IMR-90 (cell line): Measurements from ENCODE around the gene ACSS1. TPM values are rescaled to one million over a fixed set of nuclear protein-coding genes. Genes with fewer than 3 reads are reported as not detected.

ENCODE experiments used
- ATAC-seq: fragments of 200-7000 bp; cut with Tn5 transposase; 2 replicates; pipeline ENCODE4 v1.9.1; 2020; ENCODE audit warnings: low read depth, mild to moderate bottlenecking, moderate library complexity
- BruUV-seq: library from RNA; stranded (reverse); fragments of 400-500 nt; replicated peaks from 2 replicates; lab custom pipeline; 2021; lab: Mats Ljungman, UMichigan
- CTCF ChIA-PET: fragments of 300-600 bp; formaldehyde crosslinking; extraction: SDS; loops from one replicate; lab custom pipeline; 2021; ENCODE audit warnings: antibody characterized with exemption; lab: Yijun Ruan, JAX
- POLR2A ChIA-PET: fragments of 300-600 bp; sonication (Branson Sonifier 250); formaldehyde crosslinking; loops from one replicate; lab custom pipeline; 2022; ENCODE audit warnings: antibody characterized with exemption; ENCODE audit not compliant: unreplicated experiment; lab: Charles Lee
- DNase-seq: peaks from one replicate; pipeline ENCODE4 v3.0.0; 2013
- H2AFZ ChIP-seq: replicated peaks from 2 replicates; pipeline ENCODE3; 2013; ENCODE audit warnings: low read length, mild to moderate bottlenecking; ENCODE audit not compliant: poor library complexity
- H2AK5ac ChIP-seq: 2 replicates; pipeline ENCODE4 v1.6.1; 2013; ENCODE audit warnings: low read depth, low read length, inconsistent platforms
- H2AK9ac ChIP-seq: replicated peaks from 2 replicates; pipeline ENCODE3; 2013; ENCODE audit warnings: mild to moderate bottlenecking, low read depth, low read length, moderate library complexity; ENCODE audit not compliant: poor library complexity
- H2BK120ac ChIP-seq: 2 replicates; pipeline ENCODE4 v1.6.1; 2013; ENCODE audit warnings: low read depth, low read length, inconsistent platforms
- H2BK15ac ChIP-seq: 3 replicates; pipeline ENCODE4 v1.6.1; 2013; ENCODE audit warnings: low read depth, low read length, inconsistent platforms
- H2BK20ac ChIP-seq: 2 replicates; pipeline ENCODE4 v1.6.1; 2013; ENCODE audit warnings: low read depth, mild to moderate bottlenecking, inconsistent platforms, low read length, moderate library complexity
- H2BK5ac ChIP-seq: 2 replicates; pipeline ENCODE4 v1.6.1; 2013; ENCODE audit warnings: mild to moderate bottlenecking, low read depth, low read length, inconsistent platforms; ENCODE audit not compliant: poor library complexity, severe bottlenecking
- H3K14ac ChIP-seq: replicated peaks from 2 replicates; pipeline ENCODE4 v1.6.1; 2013; ENCODE audit warnings: low read depth, low read length, inconsistent platforms
- H3K18ac ChIP-seq: 2 replicates; pipeline ENCODE4 v1.6.1; 2013; ENCODE audit warnings: low read depth, low read length, control low read depth
- H3K23ac ChIP-seq: 2 replicates; pipeline ENCODE4 v1.6.1; 2013; ENCODE audit warnings: low read depth, low read length, inconsistent platforms
- H3K27ac ChIP-seq: 2 replicates; pipeline ENCODE4 v1.5.1; 2013; ENCODE audit warnings: mild to moderate bottlenecking, control low read depth, low read length; ENCODE audit not compliant: insufficient read depth
- H3K27me3 ChIP-seq: 2 replicates; pipeline ENCODE4 v1.6.1; 2013; ENCODE audit warnings: low read length; ENCODE audit not compliant: control insufficient read depth, insufficient read depth
- H3K36me3 ChIP-seq: 2 replicates; pipeline ENCODE4 v1.6.1; 2013; ENCODE audit warnings: low read length, mixed read lengths; ENCODE audit not compliant: control insufficient read depth, insufficient read depth
- H3K4ac ChIP-seq: 2 replicates; pipeline ENCODE4 v1.6.1; 2013; ENCODE audit warnings: low read depth, low read length, inconsistent platforms
- H3K4me1 ChIP-seq: 2 replicates; pipeline ENCODE4 v1.6.1; 2013; ENCODE audit warnings: low read length, mixed read lengths; ENCODE audit not compliant: control insufficient read depth, insufficient read depth
- H3K4me2 ChIP-seq: 2 replicates; pipeline ENCODE4 v1.6.1; 2013; ENCODE audit warnings: low read depth, mild to moderate bottlenecking, control low read depth, low read length, moderate library complexity
- H3K4me3 ChIP-seq: 2 replicates; pipeline ENCODE4 v1.5.1; 2013; ENCODE audit warnings: low read depth, mild to moderate bottlenecking, control low read depth, low read length, moderate library complexity; ENCODE audit not compliant: insufficient read depth
- H3K56ac ChIP-seq: 2 replicates; pipeline ENCODE4 v1.6.1; 2013; ENCODE audit warnings: low read length, inconsistent platforms; ENCODE audit not compliant: insufficient read depth; ENCODE audit errors: extremely low read depth
- H3K79me1 ChIP-seq, 2 experiments: 2 replicates each; pipeline ENCODE4 v1.6.1; 2013; ENCODE audit warnings: low read length in 2 of 2, inconsistent platforms in 1 of 2, low read depth in 1 of 2
- H3K9ac ChIP-seq: 2 replicates; pipeline ENCODE4 v1.6.1; 2013; ENCODE audit warnings: low read depth, low read length, control low read depth
- H3K9me1 ChIP-seq: 2 replicates; pipeline ENCODE4 v1.6.1; 2013; ENCODE audit warnings: low read length, inconsistent platforms; ENCODE audit not compliant: insufficient read depth
- H3K9me3 ChIP-seq: 2 replicates; pipeline ENCODE4 v1.6.1; 2013; ENCODE audit warnings: low read length; ENCODE audit not compliant: control insufficient read depth, insufficient read depth
- H4K20me1 ChIP-seq: 2 replicates; pipeline ENCODE4 v1.6.1; 2013; ENCODE audit warnings: low read length, inconsistent platforms; ENCODE audit not compliant: insufficient read depth
- H4K5ac ChIP-seq: 2 replicates; pipeline ENCODE4 v1.6.1; 2013; ENCODE audit warnings: mild to moderate bottlenecking, low read depth, low read length, control low read depth
- H4K8ac ChIP-seq, 2 experiments: 2 replicates each; pipeline ENCODE4 v1.6.1; 2013; ENCODE audit warnings: low read depth in 2 of 2, low read length in 2 of 2, control low read depth in 1 of 2, inconsistent platforms in 1 of 2
- H4K91ac ChIP-seq: 2 replicates; pipeline ENCODE4 v1.6.1; 2013; ENCODE audit warnings: low read depth, low read length, inconsistent platforms; ENCODE audit not compliant: insufficient read depth
- BHLHE40 ChIP-seq: fragments of 150-350 bp; IDR thresholded peaks from 2 replicates; pipeline ENCODE4 v1.6.1; 2016; ENCODE audit warnings: mild to moderate bottlenecking, low read depth, low read length
- CEBPB ChIP-seq: IDR thresholded peaks from 2 replicates; pipeline ENCODE4 v1.6.1; 2012; ENCODE audit warnings: low read depth, low read length, improper control_type of control experiment
- CHD1 ChIP-seq: IDR thresholded peaks from 2 replicates; pipeline ENCODE4 v1.6.1; 2012; ENCODE audit warnings: low read depth, low read length, improper control_type of control experiment
- FOS ChIP-seq: fragments of 150-350 bp; IDR thresholded peaks from 2 replicates; pipeline ENCODE4 v1.6.1; 2016; ENCODE audit warnings: low read depth, low read length
- MAFK ChIP-seq: IDR thresholded peaks from 2 replicates; pipeline ENCODE4 v1.6.1; 2012; ENCODE audit warnings: low read depth, low read length, improper control_type of control experiment
- MXI1 ChIP-seq: IDR thresholded peaks from 2 replicates; pipeline ENCODE4 v1.6.1; 2012; ENCODE audit warnings: low read depth, mild to moderate bottlenecking, low read length, moderate library complexity, borderline replicate concordance
- POLR2A ChIP-seq: IDR thresholded peaks from 2 replicates; pipeline ENCODE4 v1.6.1; 2012; ENCODE audit warnings: mild to moderate bottlenecking, low read depth, low read length
- RAD21 ChIP-seq: IDR thresholded peaks from 2 replicates; pipeline ENCODE4 v1.6.1; 2012; ENCODE audit warnings: low read length, improper control_type of control experiment
- RCOR1 ChIP-seq: IDR thresholded peaks from 2 replicates; pipeline ENCODE4 v1.6.1; 2012; ENCODE audit warnings: mild to moderate bottlenecking, low read length, improper control_type of control experiment; ENCODE audit not compliant: insufficient replicate concordance
- SMC3 ChIP-seq: fragments of 150-350 bp; IDR thresholded peaks from 2 replicates; pipeline ENCODE4 v1.6.1; 2016; ENCODE audit warnings: low read depth, mild to moderate bottlenecking, antibody characterized with exemption, low read length, moderate library complexity
- WGBS, 2 experiments: methylation state at CpG; one replicate each; pipeline versions ENCODE4 v1.1.5 to v1.1.7; 2013; ENCODE audit warnings: missing lambda C conversion rate in 2 of 2; ENCODE audit not compliant: insufficient read length in 1 of 2; ENCODE audit errors: extremely low coverage in 2 of 2; 5-methylcytosine and 5-hydroxymethylcytosine counted together
- dilution Hi-C: fragments of 300-500 bp; cut with HindIII; formaldehyde crosslinking; loops from one replicate; pipeline ENCODE4 v1.14.3; 2018; ENCODE audit warnings: low sequenced_read_pairs; ENCODE audit not compliant: unreplicated experiment
- in situ Hi-C: fragments of 300-500 bp; cut with MboI; formaldehyde crosslinking; loops from 3 replicates; pipeline ENCODE4 v1.14.3; 2019; ENCODE audit warnings: low sequenced_read_pairs, inconsistent platforms, mixed read lengths
- intact Hi-C: fragments of 100-400 bp; cut with micrococcal nuclease; formaldehyde crosslinking; loops from 2 replicates; pipeline ENCODE4 v1.10.0; 2022
- polyA plus RNA-seq, 3 experiments: library from polyadenylated mRNA; depleted of rRNA; stranded (reverse); fragments of >200 nt; gene quantifications; 2 replicates each; pipeline ENCODE4 v1.2.3, GENCODE V29; 2012; ENCODE audit warnings: low replicate concordance in 1 of 3
- total RNA-seq: library from RNA; depleted of rRNA; stranded (reverse); fragments of >200 nt; gene quantifications from 2 replicates; pipeline ENCODE4 v1.2.3, GENCODE V29; 2012
- TF ChIP-seq, protein P1 (sequence below): fragments of 150-350 bp; IDR thresholded peaks from 2 replicates; pipeline ENCODE4 v1.6.1; 2017; ENCODE audit warnings: mild to moderate bottlenecking, antibody characterized with exemption, low read length, low read depth
- TF ChIP-seq, protein P2 (sequence below): conservative IDR thresholded peaks from 2 replicates; pipeline ENCODE4 v1.5.1; 2012; ENCODE audit warnings: mild to moderate bottlenecking, low read depth, low read length, improper control_type of control experiment
- TF ChIP-seq, protein P3 (sequence below): fragments of 150-350 bp; IDR thresholded peaks from 2 replicates; pipeline ENCODE4 v1.6.1; 2016; ENCODE audit warnings: low read depth, mild to moderate bottlenecking, low read length, moderate library complexity, borderline replicate concordance

Gene ACSS1
- total and polyA plus RNA-seq, 2 of the 4 experiments (the other 2 are of a cell fraction): 0.72 to 1.2 TPM

DNA sequence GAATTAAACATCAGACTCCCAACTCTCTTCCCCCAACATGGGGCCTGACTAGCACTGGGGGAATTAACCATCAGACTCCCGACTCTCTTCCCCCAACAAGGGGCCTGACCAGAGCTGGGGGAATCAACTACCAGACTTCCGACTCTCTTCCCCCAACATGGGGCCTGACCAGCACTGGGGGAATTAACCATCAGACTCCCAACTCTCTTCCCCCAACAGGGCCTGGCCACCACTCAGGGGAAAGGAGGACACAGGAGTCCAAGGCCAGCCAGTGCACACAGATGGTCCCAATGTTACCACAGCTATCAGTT lies 95.8 kb downstream of the ACSS1 start:
- Histone ChIP-seq H3K56ac (no peak overlapping the region), H3K4ac (no peak overlapping the region), H3K27ac (no peak overlapping the region), H2BK5ac (no peak overlapping the region), H2BK120ac (no peak overlapping the region), H3K9me1 (0 out of 2 replicates have a peak, but pooled peaks cover 2% of the 10 kb centered on the region), H2BK20ac (no peak overlapping the region), H2AFZ (no peak overlapping the region), H3K23ac (no peak overlapping the region), H3K9me3 (no peaks in the 10 kb centered on the region), H3K4me1 (no peaks in the 10 kb centered on the region), H2AK5ac (no peak overlapping the region), H4K91ac (no peak overlapping the region), H3K4me3 (no peak overlapping the region), H3K36me3 (peaks cover 35% of the 10 kb centered on the region), H3K9ac (no peak overlapping the region), H2AK9ac (no peak overlapping the region), H4K20me1 (no peaks in the 10 kb centered on the region), H3K27me3 (no peaks in the 10 kb centered on the region), H4K8ac (no peak overlapping the region), H3K14ac (no peak overlapping the region), H2BK15ac (no peak overlapping the region), H3K18ac (no peak overlapping the region), H3K79me1 (no peaks in the 10 kb centered on the region), H4K5ac (no peak overlapping the region), H3K4me2 (no peak overlapping the region)
- no peak for DNase-seq
- no CpG with 5 or more reads among the region's 2 CpGs for WGBS, 2 experiments
- dilution Hi-C loops (no loop called here), in situ Hi-C loops (no loop called here), intact Hi-C loops (no loop called here)
- TF ChIP-seq POLR2A (no peak), MAFK (no peak), FOS (no peak), MXI1 (no peak), SMC3 (no peak), RAD21 (no peak), BHLHE40 (no peak), CHD1 (no peak), CEBPB (no peak), RCOR1 (no peak)
- TF ChIP-seq, protein P1, sequence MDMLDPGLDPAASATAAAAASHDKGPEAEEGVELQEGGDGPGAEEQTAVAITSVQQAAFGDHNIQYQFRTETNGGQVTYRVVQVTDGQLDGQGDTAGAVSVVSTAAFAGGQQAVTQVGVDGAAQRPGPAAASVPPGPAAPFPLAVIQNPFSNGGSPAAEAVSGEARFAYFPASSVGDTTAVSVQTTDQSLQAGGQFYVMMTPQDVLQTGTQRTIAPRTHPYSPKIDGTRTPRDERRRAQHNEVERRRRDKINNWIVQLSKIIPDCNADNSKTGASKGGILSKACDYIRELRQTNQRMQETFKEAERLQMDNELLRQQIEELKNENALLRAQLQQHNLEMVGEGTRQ: no peak
- TF ChIP-seq, protein P2, sequence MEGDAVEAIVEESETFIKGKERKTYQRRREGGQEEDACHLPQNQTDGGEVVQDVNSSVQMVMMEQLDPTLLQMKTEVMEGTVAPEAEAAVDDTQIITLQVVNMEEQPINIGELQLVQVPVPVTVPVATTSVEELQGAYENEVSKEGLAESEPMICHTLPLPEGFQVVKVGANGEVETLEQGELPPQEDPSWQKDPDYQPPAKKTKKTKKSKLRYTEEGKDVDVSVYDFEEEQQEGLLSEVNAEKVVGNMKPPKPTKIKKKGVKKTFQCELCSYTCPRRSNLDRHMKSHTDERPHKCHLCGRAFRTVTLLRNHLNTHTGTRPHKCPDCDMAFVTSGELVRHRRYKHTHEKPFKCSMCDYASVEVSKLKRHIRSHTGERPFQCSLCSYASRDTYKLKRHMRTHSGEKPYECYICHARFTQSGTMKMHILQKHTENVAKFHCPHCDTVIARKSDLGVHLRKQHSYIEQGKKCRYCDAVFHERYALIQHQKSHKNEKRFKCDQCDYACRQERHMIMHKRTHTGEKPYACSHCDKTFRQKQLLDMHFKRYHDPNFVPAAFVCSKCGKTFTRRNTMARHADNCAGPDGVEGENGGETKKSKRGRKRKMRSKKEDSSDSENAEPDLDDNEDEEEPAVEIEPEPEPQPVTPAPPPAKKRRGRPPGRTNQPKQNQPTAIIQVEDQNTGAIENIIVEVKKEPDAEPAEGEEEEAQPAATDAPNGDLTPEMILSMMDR: no peak
- TF ChIP-seq, protein P3, sequence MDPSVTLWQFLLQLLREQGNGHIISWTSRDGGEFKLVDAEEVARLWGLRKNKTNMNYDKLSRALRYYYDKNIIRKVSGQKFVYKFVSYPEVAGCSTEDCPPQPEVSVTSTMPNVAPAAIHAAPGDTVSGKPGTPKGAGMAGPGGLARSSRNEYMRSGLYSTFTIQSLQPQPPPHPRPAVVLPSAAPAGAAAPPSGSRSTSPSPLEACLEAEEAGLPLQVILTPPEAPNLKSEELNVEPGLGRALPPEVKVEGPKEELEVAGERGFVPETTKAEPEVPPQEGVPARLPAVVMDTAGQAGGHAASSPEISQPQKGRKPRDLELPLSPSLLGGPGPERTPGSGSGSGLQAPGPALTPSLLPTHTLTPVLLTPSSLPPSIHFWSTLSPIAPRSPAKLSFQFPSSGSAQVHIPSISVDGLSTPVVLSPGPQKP: no peak
- ChIA-PET CTCF (no interaction called here), POLR2A (no interaction called here)
- no TSS peak for BruUV-seq
- no peak for ATAC-seq
